ENCODE data around the gene FAM78B. TPM values are rescaled to one million over a fixed set of nuclear protein-coding genes. Genes with fewer than 3 reads are reported as not detected.

The FAM78B gene
- total and polyA plus RNA-seq, 2 of the 8 experiments (the other 6 are each of a cell fraction or from before 2014, with no cell fraction given): 2.3 to 3.6 TPM

GRCh38 chr1:166167572-166167925, 748 bp upstream of the FAM78B start:
- Histone ChIP-seq H2BK15ac (ENCODE audit: low read length) (no peak overlapping the region), H3K56ac (replicated peaks; ENCODE audit: insufficient read length, low read depth, low read length) (no peak overlapping the region), H4K20me1 (replicated peaks in 1 of 2; ENCODE audit: control insufficient read depth in 1 of 2, insufficient read depth in 2 of 2, low read length in 2 of 2) (peaks cover 0 to 7% of the 10 kb centered on the region in 2 experiments), H2BK120ac (replicated peaks; ENCODE audit: low read depth, low read length) (no peak overlapping the region), H3K79me1 (ENCODE audit: low read depth, low read length) (no peaks in the 10 kb centered on the region), H3K27ac (ENCODE audit: low read depth, low read length) (no peak overlapping the region), H2BK20ac (ENCODE audit: low read length) (no peak overlapping the region), H3K4me2 (ENCODE audit: insufficient read depth in 1 of 2, low read depth in 2 of 2, low read length in 2 of 2) (peak overlapping the region; percentile 70 to 91), H2BK12ac (ENCODE audit: low read depth, low read length) (no peak overlapping the region), H3K18ac (ENCODE audit: extremely low read depth, low read length) (no peak overlapping the region), H3K9ac (replicated peaks in 1 of 4; ENCODE audit: extremely low read depth in 1 of 4, low read depth in 3 of 4, low read length in 3 of 4) (no peak overlapping the region), H3K4ac (replicated peaks; ENCODE audit: insufficient read length, low read depth, low read length) (no peak overlapping the region), H4K91ac (replicated peaks; ENCODE audit: insufficient read length, low read length) (no peak overlapping the region), H4K5ac (ENCODE audit: insufficient read length, low read depth, low read length) (no peak overlapping the region), H3K23me2 (ENCODE audit: low read depth, low read length) (peaks cover 22% of the 10 kb centered on the region; the same call in 1 of the 2 replicates), H2BK5ac (ENCODE audit: low read depth, low read length) (no peak overlapping the region), H3K4me1 (replicated peaks in 1 of 4; ENCODE audit: control insufficient read depth in 3 of 4, insufficient read depth in 4 of 4, low read length in 3 of 4) (peaks cover 5 to 15% (median 9%) of the 10 kb centered on the region in 4 experiments), H3K36me3 (ENCODE audit: control insufficient read depth in 2 of 4, insufficient read depth in 4 of 4, low read length in 3 of 4) (no peaks in the 10 kb centered on the region), H3K27me3 (replicated peaks in 1 of 4; ENCODE audit: control insufficient read depth in 3 of 4, extremely low read depth in 1 of 4, insufficient read depth in 3 of 4, low read length in 3 of 4) (peaks cover 7 to 28% (median 21%) of the 10 kb centered on the region in 4 experiments), H2AFZ (ENCODE audit: low read length) (no peak overlapping the region), H3K4me3 (ENCODE audit: extremely low read depth in 1 of 4, insufficient read depth in 2 of 4, low read depth in 3 of 4, low read length in 4 of 4) (peak overlapping the region; percentile 54 to 76 (median 64); a peak in 7 of 8 replicates), H3K14ac (ENCODE audit: insufficient read length) (no peak overlapping the region), H3K79me2 (ENCODE audit: control insufficient read depth in 1 of 2, insufficient read depth in 2 of 2, low read length in 2 of 2) (no peaks in the 10 kb centered on the region), H2AK5ac (ENCODE audit: low read depth, low read length) (no peak overlapping the region), H4K8ac (ENCODE audit: extremely low read depth, insufficient read depth, low read length) (no peak overlapping the region), H3K9me3 (ENCODE audit: insufficient read depth in 2 of 2, low read depth in 1 of 2, low read length in 1 of 2) (no peaks in the 10 kb centered on the region; a peak in 1 of 4 replicates), H3K23ac (ENCODE audit: insufficient read length) (no peak overlapping the region)
- WGBS, 2 experiments (ENCODE audit: extremely low coverage in 1 of 2, insufficient coverage in 1 of 2, insufficient read length in 1 of 2, insufficient replicate concordance in 2 of 2, low coverage in 1 of 2, low lambda C conversion rate in 2 of 2, missing lambda C conversion rate in 1 of 2): 78% methylated on average over 5 of the region's 5 CpGs; no CpG with 5 or more reads in 1 of the 2 experiments
- DNase-seq (ENCODE audit: low read depth in 1 of 2, low spot score in 2 of 2): no peak
- peak; percentile 62 for FAIRE-seq
- CTCF ChIA-PET (ENCODE audit: partially characterized antibody): interaction anchor here (0.7 to 1.7 kb wide), 13 partner anchors 8 to 281 kb away, joined by 3 to 8 read pairs (median 3); no protein-coding TSS in a partner anchor
- POLR2A ChIA-PET (ENCODE audit: partially characterized antibody): no interaction called here
- TF ChIP-seq BCL11A (IDR thresholded peaks at IDR 0.05; ENCODE audit: low read depth in 2 of 2, low read length in 2 of 2): no peak
- no peak for TF ChIP-seq TBP (IDR thresholded peaks at IDR 0.05; ENCODE audit: low read depth, low read length)
- no peak for TF ChIP-seq GABPA (IDR thresholded peaks at IDR 0.05; ENCODE audit: borderline replicate concordance, insufficient read depth, low read length)
- TF ChIP-seq ZNF274 (IDR thresholded peaks at IDR 0.05; ENCODE audit: borderline replicate concordance, extremely low read depth, low read length): no peak
- TF ChIP-seq POLR2A (IDR thresholded peaks at IDR 0.05; ENCODE audit: control extremely low read depth in 1 of 2, low read depth in 2 of 2, low read length in 2 of 2): no peak
- no peak for TF ChIP-seq NRF1 (IDR thresholded peaks at IDR 0.05; ENCODE audit: low read depth, low read length)
- TF ChIP-seq CREB1 (IDR thresholded peaks at IDR 0.05): no peak
- TF ChIP-seq RAD21 (IDR thresholded peaks at IDR 0.05 in 1 of 2, conservative IDR thresholded peaks at IDR 0.05 in 1 of 2; ENCODE audit: low read depth in 2 of 2, low read length in 2 of 2): peak; percentile 25 to 44; a peak in 3 of 4 replicates
- no peak for TF ChIP-seq BRCA1 (IDR thresholded peaks at IDR 0.05; ENCODE audit: low read depth, low read length)
- TF ChIP-seq CTCF (IDR thresholded peaks at IDR 0.05; ENCODE audit: control extremely low read depth in 1 of 3, insufficient read depth in 1 of 3, low read depth in 1 of 3, low read length in 3 of 3): peak in 2 of 3 experiments; percentile 20 to 29; a peak in 2 of 4 replicates
- TF ChIP-seq SIX5 (IDR thresholded peaks at IDR 0.05; ENCODE audit: low read depth, low read length): no peak
- TF ChIP-seq YY1 (IDR thresholded peaks at IDR 0.05; ENCODE audit: low read depth, low read length): no peak
